ENCODE data around the gene CABLES2.

Gene CABLES2

DNA sequence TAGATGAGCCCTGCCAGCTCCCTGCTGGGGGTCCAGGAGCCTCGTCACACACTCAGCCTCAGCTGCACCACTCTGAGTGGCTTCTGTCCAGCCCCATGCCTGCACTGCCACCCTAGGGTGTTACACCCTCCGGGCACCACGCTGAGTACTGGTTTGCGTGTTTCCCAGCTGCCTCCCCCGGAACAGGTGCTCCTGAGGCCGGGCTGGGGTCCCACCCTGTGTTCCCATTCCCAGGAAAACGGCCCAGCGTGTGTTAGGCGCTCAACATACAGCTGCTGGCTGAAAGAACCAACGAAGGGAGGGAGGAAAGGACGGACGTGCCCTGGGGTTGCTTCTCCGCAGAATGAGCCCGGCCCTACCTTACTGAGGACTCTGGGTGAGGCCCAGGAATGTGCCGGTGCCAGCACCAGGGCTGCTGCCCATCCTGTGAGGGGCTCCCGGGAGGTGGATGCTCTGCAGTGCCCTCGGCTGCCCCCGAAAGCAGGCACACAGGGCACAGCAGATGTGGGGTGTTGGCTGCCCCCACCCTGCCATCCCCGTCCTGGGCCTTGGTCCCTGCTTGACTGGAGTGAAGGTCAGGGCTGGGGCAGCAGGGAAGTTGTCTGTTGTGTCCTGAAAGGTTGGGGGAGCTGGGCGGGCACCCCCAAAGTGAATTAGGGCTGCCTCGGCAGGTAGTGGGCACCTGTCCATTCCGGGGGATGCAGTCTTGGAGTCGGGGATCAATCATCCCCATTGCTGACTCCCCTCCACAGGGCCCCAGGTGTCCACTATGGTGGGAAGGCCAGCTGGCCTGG lies 56.3 kb downstream of the CABLES2 start:
- no peak for DNase-seq (ENCODE audit: extremely low read depth in 1 of 2, low read depth in 1 of 2)

DNA sequence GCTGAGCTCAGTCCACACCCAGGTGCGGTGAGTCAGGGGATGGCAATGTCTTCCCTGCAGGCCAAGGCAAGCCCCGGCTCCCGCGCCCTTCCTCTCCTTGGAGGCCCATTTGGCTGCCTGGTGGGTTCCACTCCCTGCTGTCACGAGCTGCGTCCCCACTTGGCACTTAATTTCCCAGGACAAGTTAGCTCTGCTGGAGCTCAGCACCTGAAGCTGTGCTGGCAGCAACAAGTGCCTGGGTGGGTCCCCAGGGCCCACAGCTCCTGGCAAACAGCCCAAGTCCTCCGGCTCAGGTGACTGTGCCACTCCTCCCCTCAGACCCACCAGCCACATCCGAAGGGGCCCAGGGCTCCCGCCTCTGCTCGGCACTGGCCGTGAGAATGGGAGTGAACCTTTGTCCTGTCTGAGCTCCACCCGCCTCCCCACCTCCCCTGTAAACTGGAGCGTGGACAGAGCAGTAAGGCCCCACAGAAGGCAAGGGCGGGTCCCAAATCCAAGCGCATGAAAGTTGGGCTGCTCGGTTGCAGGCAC lies 56.9 kb downstream of the CABLES2 start:
- no peak for DNase-seq (ENCODE audit: extremely low read depth in 1 of 2, low read depth in 1 of 2)

DNA sequence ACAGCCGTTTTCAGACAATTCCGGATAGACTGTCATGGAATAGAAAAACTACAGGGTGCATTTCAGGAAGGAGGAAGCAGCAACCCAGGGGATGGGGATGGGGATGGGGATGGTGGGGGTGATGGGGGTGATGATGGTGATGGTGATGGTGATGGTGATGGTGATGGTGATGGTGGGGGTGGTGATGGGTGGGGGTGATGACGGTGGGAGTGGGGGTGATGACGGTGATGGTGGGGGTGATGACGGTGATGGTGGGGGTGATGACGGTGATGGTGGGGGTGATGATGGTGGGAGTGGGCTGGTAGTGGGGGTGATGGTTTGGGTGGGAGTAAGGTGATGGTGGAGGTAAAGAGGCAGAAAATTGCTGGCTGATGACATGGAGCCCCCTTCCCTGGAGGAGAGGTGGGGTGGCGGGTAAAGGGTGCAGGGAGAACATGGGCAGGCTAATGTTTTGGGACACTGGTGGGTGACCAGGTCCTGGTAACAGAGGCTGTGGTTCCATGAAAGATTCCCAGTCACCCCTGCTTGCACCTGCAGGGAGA lies 57.5 kb downstream of the CABLES2 start:
- no peak for DNase-seq (ENCODE audit: extremely low read depth in 1 of 2, low read depth in 1 of 2)

DNA sequence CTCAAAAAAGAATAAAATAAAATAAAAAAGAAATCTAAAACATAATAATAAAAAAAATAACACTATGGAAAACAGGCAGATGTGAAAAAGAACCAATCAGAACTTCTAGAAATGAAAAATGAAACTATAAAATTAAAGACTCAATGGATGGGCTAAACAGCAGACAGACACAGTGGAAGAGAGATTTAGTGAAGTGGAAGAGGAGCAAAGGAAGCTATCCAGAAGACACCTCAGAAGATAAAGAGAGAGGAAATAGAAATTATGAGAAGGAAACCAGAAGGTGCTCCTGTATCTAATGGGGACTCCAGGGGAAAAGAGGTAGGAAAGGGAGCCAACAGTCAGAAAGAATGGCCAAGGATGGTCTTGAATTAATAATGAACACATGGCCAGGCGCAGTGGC lies 58.5 kb downstream of the CABLES2 start:
- DNase-seq (ENCODE audit: extremely low read depth in 1 of 2, low read depth in 1 of 2): no peak

DNA sequence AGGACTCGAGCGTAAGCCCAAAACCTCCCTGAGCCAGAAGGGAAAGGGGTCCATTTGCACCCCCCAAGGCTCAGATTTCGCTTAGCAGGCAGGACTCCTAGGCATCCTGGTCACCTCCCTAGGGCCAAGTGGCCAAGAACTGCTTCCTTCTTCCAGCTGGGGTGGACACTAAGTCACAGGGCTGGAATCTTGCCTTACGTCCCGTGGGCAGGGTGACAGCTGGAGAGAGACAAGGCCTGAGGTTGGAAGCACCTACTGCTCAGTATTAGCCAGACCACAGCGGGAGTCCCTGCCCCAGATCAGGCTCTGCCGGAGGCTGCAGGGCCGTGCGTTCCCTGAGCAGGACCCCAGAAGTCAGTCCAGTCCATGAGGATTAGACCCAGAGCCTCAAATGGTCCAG lies 59.6 kb downstream of the CABLES2 start:
- DNase-seq (ENCODE audit: extremely low read depth in 1 of 2, low read depth in 1 of 2): no peak

DNA sequence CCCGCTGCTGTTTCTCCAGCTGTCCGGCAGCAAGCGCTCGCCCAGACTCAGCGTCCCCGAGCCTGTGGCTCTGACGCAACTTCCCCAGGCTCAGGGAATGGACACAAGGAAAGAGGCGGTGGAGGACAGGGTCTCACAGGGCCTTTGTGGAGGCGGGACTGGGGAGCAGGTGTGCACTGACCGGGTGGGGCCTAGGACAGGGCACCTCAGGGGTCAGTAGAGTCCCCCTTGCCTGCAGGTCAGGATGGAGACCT lies 60.0 kb downstream of the CABLES2 start:
- no peak for DNase-seq (ENCODE audit: extremely low read depth in 1 of 2, low read depth in 1 of 2)

DNA sequence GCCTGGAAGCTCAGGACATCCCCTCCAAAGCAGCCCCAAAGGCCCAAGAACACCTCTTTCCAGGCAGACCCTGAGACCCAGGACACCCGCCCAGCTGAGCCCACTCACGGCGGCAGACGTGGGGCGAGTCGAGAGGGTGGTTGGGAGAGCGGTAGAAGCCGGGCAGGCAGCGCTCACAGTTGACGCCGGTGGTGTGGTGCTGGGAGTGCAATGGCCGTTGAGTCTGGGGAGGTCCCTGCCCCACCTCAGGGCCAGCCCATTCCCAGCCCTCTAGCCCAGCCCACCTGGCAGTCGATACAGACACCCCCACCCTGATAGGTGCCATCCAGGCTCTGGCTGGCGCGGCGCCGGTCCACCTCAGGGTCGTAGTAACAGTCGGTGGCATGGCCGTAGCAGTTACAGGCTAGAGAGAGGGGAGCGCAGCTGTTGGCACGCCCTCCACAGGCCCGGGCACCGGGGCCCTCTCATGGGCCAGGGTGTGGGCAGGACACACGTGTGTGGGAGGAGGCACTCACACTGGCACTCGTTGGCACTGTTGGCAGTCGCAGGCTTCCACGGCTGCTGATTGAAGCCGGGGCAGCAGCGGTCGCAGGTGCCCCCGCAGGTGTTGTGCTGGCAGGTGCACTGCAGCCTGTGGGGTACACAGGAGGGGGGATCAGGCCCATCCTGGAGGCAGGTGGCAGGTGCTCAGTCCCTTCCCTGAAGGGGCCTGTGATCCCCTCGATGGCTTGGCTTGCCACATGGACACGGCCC lies 60.5 kb downstream of the CABLES2 start:
- DNase-seq (ENCODE audit: extremely low read depth in 1 of 2, low read depth in 1 of 2): no peak

DNA sequence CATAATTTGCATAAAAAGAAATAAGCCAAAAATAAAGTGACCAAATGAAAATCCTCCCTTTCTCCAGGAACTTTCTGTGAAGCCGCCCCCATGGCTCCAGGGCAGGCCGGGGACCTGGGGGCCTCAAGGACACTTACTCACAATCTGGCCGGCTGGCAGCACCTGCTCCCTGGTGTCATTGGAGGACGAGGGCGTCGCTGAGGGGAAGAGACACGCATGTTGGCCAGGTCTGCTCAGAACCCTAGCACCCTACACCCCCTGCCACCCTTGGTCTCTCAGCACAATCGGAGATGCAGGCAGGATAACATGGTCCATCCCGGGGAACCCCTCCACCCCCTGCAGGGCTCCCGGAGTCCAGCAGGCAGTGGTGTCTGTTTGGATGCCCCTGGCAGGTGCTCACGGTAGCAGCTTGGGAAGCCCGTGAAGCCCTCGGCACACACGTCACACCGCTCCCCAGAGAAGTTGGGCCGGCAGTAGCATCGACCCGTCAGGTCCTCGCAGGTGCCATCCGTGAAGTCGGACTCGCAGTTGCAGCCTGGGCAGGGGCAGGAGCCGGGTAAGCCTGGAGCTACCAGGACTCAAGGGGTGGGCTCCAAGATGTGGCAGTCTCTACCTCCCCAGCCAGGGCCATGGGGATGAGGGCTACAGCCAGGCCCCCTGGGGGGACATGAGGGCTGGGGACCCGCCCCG lies 61.3 kb downstream of the CABLES2 start:
- no peak for DNase-seq (ENCODE audit: extremely low read depth in 1 of 2, low read depth in 1 of 2)

DNA sequence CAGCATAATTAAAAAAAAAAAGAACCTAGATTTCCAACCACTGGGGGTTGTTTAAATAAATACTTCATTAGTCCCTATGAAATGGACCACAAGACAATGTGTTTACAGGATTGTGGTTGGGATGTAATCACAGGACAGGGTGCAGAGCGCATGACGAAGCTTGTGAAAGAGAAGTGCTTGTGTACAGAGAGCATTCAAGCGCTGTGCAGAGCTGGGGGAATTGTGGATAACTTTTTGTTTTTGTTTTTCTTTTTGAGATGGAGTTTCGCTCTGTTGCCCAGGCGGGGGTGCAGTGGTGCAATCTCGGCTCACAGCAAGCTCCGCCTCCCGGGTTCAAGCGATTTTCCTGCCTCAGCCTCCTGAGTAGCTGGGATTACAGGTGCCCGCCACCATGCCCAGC lies 62.3 kb downstream of the CABLES2 start:
- no peak for DNase-seq (ENCODE audit: extremely low read depth in 1 of 2, low read depth in 1 of 2)

DNA sequence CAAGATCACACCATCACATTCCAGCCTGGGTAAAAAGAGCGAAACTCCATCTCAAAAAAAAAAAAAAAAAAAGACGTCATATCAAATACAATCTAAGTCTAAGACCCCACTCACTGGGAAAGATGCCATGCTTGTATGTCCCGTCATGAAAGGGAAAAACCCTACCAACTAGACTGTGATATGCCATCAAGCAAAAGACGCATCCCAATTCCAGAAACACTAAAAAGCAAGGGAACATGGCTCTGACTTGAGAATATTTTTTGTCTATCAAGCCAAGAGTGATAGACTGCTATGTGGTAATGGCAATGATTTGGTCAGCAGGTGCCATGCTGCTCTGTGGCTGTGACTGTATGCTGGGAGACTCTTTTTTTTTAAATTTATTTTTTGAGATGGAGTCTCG lies 63.0 kb downstream of the CABLES2 start:
- DNase-seq (ENCODE audit: extremely low read depth in 1 of 2, low read depth in 1 of 2): no peak

DNA sequence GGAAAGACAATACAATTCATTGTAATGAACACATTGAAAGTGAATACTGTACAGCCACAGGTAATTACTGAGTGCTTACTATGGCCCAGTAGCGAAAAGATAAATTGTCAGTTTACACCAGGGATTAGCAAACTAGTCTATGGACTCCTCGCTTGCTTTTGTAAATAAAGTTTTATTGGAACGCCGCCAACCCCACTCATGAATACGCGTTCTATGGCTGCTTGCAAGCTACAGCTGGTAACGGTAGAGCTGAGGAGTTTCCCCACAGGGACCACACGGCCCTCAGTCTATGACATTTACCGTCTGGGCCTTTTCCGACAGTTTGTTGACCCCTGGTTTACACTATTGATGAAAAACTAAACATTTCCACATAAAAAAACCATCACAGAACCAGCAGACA lies 64.2 kb downstream of the CABLES2 start:
- no peak for DNase-seq (ENCODE audit: extremely low read depth in 1 of 2, low read depth in 1 of 2)

DNA sequence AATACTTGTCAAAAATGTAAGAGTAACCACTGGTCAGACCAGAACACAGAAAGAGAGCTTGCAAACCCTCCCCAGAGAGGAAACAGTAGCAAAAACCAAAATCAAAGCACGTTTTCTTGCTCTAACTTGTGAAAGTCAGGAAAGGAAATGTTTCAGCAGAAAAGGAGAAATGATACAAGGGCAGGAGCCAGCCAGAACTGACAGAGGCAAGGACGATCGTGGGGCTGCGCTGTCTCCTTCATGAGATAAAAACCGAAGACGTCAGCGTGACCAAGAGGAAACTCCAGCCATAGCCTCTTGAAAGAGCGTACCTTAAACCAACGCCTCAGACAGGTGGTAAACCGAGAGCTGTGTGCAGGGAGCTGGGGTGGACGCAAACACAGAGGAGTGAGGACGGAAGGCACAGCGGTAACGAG lies 67.4 kb downstream of the CABLES2 start:
- DNase-seq (ENCODE audit: extremely low read depth in 1 of 2, low read depth in 1 of 2): no peak
